Measurements from ENCODE around the gene COX4I1. TPM values are rescaled to one million over a fixed set of nuclear protein-coding genes. Genes with fewer than 3 reads are reported as not detected.

COX4I1 gene
- total RNA-seq, 1 experiment from 2014 or later, result 506 TPM

- H3K4ac ChIP-seq (ENCODE audit: low read depth, low read length), result no peak overlapping the region
- H2BK15ac ChIP-seq (ENCODE audit: low read depth, low read length), result no peak overlapping the region
- peaks cover 25 to 41% of the 10 kb centered on the region in 2 experiments for H3K4me1 Mint-ChIP-seq
- H4K8ac ChIP-seq (replicated peaks; ENCODE audit: insufficient read length, low read depth, low read length), result no peak overlapping the region
- no peaks in the 10 kb centered on the region for H3K9me3 Mint-ChIP-seq
- no CpG with 5 or more reads among the region's 2 CpGs for WGBS (ENCODE audit: extremely low coverage, insufficient read length, low lambda C conversion rate)
- TF ChIP-seq CTCF (conservative IDR thresholded peaks at IDR 0.05), result no peak
- peaks cover 3% of the 10 kb centered on the region; the same call in 1 of the 2 replicates for H3K4me1 ChIP-seq (ENCODE audit: insufficient read depth, low read length)
- H3K27ac Mint-ChIP-seq, result peak overlapping the region; percentile 63 to 91 (median 78); a peak in 6 of 7 replicates
- H2BK120ac ChIP-seq (ENCODE audit: low read depth, low read length, poor library complexity, severe bottlenecking), result no peak overlapping the region
- no peak overlapping the region for H3K23ac ChIP-seq (ENCODE audit: insufficient read length, low read depth, low read length)
- H2BK5ac ChIP-seq (ENCODE audit: insufficient read length, low read length), result no peak overlapping the region
- H3T11ph ChIP-seq (ENCODE audit: low read length), result no peak overlapping the region
- H2AK5ac ChIP-seq (ENCODE audit: insufficient read length, low read length), result no peak overlapping the region
- H3K79me1 ChIP-seq (ENCODE audit: insufficient read depth, low read depth, low read length, poor library complexity, severe bottlenecking), result no peaks in the 10 kb centered on the region
- no peak overlapping the region for H2BK20ac ChIP-seq (ENCODE audit: low read depth, low read length, poor library complexity, severe bottlenecking)
- H3K18ac ChIP-seq (ENCODE audit: insufficient read length, low read depth, low read length), result no peak overlapping the region
- H3K9ac ChIP-seq (ENCODE audit: extremely low read depth, insufficient read length, low read length), result no peak overlapping the region
- H3K4me3 Mint-ChIP-seq, result no peak overlapping the region
- no peak overlapping the region for H4K5ac ChIP-seq (ENCODE audit: insufficient read length, low read depth, low read length)
- no peaks in the 10 kb centered on the region for H3K27me3 ChIP-seq (ENCODE audit: insufficient read depth, low read length)
- H2AFZ ChIP-seq (ENCODE audit: low read length), result no peak overlapping the region
- no peak overlapping the region for H3K27ac ChIP-seq (ENCODE audit: insufficient read length, low read depth, low read length)
- H3K79me2 ChIP-seq (ENCODE audit: insufficient read depth, low read length), result no peaks in the 10 kb centered on the region
- H2BK12ac ChIP-seq (ENCODE audit: insufficient read length, low read depth, low read length), result no peak overlapping the region
- no peak overlapping the region for H4K91ac ChIP-seq (ENCODE audit: insufficient read length, low read depth, low read length)
- H3K56ac ChIP-seq (ENCODE audit: insufficient read length, low read depth, low read length), result no peak overlapping the region
- H3K14ac ChIP-seq (ENCODE audit: insufficient read depth, low read length), result no peak overlapping the region
- H3K36me3 Mint-ChIP-seq (ENCODE audit: insufficient read depth in 1 of 3, low read depth in 3 of 3), result peaks cover 0 to 8% (median 0%) of the 10 kb centered on the region in 3 experiments; a peak in 3 of 7 replicates
- H3K23me2 ChIP-seq (ENCODE audit: insufficient read length, low read depth, low read length, poor library complexity, severe bottlenecking), result no peaks in the 10 kb centered on the region
- H3K4me2 ChIP-seq (ENCODE audit: insufficient read depth, insufficient read length, low read length), result no peak overlapping the region
- DNase-seq, result no peak
- peaks cover 2% of the 10 kb centered on the region; the same call in 1 of the 2 replicates for H3K27me3 Mint-ChIP-seq (ENCODE audit: low read depth)
- H4K20me1 ChIP-seq (ENCODE audit: control insufficient read depth, insufficient read depth, insufficient read length), result no peaks in the 10 kb centered on the region
- H3K9me3 ChIP-seq (ENCODE audit: control insufficient read depth, low read depth, low read length), result no peaks in the 10 kb centered on the region
Measured at GRCh38 chr16:85768199-85768598, 31.3 kb upstream of the COX4I1 start.

Data from H9 (cell line).